Fibroblast of skin of left biceps (primary cell): ENCODE measurements around the gene ZNF512B.

Source experiments
- DNase-seq, 2 experiments: peaks; one replicate each; pipeline ENCODE4 v3.0.0-alpha.2; 2013; ENCODE audit warnings: low read depth in 2 of 2

ZNF512B gene

DNA sequence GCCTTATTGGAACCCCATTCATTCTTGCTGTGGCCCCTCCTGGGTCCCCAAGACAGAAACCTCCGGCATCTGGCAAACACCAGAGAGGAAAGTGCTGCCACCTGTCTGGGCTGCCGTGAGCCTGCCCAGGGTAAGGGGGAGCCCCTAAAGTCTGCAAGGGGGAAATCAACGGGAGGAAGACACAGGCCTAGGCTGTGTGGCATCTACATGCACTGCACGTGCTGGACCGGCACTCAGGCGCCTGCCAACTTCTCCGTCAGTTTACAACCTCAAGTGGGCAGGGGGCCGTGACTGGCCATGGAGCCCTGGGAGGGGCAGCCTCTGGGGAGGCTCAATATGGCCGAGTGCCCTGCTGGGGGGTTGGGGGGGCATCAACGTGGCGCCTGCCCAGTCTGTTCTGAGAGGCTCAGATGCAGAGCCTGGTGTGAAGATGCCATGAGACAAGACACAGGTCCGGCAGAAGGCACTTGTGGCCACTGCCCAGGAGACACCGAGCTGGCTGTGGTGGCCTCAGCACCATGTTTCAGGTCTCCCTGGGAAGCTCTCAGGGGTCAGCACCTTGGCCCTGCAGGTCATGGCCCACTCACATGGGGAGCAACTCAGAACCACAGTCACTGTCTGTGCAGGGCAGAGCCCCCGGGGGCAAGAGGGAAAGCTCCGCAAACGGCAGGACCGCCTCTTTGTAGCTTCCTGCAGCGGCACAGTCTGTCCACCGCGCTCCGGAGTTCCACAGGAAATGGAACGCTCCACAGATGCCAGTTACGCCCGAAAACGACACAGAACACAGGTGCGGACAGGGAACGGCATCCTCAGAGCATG lies 21.9 kb downstream of the ZNF512B start:
- DNase-seq = no peak

DNA sequence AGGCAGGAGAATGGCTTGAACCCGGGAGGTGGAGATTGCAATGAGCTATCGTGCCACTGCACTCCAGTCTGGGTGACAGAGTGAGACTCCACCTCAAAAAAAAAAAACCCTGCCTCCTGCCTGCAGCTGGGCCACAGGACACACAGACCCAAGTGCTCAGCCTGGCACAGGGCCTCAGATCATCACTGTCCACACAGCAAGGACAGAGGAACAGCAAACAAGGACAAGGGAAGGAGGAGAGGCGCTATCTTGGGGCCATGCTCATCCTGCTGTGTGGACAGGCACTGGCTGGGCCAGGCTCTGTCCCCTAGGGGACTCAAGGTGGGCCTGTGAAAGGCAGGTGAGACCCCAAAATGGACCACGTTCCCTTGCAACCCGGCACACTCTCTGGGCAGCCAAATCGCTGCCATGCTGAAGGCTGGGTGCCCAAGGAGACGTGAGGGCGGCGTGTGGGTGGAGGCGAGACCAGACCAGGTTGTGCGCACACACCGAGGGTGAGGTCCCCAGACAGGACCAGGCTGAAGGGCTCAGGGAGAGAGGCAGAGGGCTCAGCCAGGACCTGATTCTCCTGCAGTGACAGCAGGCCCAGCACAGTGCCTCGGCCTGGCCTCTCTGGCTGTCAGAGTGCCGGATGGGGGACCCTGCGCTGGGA lies 22.6 kb downstream of the ZNF512B start:
- DNase-seq = no peak

DNA sequence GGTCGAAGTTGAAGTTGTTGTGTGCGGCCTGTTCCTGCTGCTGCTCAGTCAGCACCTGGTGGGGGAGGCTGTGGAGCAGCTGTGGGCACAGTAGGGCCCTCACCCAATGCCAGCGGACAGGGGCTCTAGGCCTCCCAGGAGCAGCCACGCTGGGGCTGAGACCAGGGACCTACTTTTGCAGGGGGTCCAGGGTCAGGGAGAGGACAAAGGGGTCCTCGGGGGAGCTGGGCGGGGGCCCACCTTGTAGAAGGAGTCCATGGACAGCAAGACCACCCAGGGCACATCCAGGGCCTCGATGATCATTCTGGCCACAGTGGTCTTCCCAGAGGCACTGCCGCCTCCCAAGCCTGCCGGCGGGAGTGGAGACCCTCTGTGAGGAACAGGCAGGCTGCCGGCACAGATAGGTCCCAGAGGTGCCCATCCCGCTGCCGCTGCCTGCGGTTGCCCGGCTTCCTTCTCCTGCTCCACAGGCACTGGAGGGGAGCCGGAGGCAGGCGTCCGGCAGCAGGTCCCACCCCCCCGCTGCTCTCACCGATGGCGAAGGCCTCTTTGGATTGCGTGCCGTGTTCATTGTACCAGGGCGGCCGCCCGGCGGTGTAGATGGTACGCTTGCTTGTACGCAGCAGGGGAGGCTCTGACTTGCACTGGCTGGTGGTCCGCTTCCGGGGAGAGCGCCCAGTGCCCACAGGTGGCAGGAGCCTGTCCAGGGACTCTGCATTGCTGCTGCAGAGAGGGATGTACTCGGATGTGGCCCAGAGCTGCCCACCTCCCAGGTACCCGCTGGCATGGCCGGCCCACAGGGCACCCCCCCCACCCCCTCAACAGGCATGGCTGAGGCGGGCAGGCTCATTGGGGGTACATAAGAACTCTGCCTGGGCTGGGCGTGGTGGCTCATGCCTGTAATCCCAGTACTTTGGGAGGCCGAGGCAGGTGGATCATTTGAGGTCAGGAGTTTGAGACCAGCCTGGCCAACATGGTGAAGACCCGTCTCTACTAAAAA lies 23.5 kb downstream of the ZNF512B start:
- no peak for DNase-seq

DNA sequence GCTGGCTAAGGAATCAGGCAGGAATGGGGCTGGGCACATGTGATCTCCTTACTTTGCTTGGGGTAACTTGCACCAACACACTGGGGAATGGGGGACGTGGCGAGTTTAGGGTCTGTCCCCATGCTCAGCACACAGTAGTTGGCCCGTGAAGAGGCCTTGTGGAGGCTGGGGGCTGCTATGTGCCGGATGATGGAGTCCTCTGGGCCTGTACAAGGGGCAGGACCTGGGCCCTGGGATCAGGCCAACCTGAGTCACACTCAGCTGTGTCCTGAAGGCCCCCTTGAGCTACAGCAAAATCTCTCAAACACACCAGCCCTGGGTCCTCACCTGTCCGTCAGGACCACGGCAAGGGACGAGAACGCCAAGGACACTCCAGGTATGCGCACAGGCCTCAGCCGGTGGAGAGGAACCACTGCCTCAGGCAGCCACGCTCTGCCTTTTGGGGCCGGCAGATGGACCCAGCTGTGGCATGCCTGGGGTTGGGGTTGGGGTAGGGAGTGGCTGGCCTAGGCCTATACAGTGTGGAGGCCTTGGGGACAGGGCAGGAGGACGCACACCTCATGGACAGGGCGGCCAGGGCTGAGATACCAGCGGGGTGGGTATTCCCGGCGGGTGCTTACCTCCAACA lies 24.6 kb downstream of the ZNF512B start:
- no peak for DNase-seq

DNA sequence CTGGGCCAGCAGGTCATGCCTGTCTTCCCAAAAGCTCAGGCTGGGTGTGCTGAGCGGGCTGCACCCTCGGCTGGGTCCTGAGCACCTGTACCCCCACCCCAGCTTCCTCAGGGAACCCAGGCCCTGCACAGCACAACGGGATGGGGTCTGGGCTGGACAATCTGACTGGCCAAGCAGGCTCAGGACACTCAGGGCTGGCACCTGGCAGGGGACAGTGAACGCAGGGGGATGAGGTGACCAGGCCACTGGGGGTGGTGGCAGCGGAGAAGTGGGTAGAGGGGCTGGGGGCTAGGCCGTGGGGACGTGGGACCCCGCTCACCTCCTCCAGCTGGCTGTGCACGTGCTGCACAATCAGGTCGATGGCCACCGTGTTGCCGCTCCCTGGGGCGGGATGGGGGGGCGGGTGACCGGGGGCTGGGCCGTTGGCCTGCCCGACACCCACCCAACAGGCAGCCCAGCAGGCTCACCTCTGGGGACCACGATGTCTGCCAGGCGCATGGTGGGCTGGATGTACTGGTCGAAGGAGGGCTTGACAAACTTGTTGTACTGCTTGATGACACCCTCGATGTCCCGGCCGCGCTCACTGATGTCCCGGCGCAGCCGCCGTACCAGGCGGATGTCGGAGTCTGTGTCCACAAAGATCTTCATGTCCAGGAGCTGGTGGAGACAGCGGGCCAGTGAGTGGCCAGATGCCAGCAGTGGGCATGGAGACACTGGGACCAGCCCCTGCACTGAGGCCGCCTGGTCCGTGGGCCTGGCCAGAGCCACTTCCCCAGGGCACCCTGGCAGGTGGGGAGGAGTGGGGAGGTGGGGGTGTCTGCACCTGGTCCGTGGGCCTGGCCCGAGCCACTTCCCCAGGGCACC lies 25.4 kb downstream of the ZNF512B start:
- no peak for DNase-seq

DNA sequence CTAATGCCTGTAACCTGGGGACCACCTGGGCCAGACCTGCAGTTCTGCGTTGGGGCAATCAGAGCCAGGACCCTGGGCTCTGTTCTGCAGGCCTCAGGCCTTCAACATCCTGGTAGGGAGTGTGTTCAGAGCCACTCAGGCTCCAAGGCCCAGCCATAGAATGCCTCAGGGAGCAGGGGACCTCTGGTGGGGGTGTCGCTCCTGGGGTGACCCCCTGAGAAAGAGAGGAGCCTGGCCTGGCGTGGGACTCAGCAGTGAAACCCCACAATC lies 26.0 kb downstream of the ZNF512B start:
- no peak for DNase-seq

GRCh38 chr20:63942969-63943807 lies 26.5 kb downstream of the ZNF512B start:
- DNase-seq = no peak

- no peak for DNase-seq
These were observed 27.3 kb downstream of the ZNF512B start for GRCh38 chr20:63942250-63942951.

DNA sequence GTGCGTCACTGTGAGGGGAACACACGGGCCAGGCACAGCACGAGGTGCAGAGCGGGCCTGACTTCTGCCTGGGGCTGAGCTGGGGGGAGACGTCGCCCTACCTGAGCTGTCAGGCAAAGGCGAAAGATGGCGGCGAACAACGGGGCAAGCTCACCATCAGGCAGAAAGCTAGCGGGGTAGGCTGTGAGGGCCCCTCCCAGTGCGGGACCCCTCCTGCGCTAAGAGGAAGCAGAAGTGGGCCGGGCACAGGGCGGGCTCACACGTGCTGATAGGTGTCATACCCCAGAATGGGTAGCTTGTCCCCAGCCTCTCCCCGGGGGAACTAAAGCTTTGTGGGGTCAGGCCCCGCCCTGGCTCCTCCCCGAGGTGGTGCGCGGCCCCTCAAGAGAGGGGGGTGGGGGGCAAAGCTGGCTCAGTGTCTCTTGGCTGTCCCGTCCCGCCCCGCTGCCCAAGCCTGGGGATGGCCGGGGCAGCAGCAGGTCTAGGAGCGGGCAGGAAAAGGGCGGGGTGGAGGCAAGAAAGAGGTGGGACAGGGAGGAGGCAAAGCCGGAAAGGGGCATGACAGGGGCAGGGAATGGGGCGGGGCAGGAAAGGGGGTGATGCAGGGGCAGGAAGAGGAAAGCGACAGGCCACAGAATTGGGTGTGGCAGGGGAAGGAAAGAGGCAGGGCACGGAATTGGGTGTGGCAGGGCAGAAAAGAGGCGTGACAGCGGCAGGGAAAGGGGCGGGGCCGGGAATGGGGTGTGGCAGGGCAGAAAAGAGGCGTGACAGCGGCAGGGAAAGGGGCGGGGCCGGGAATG lies 28.2 kb downstream of the ZNF512B start:
- no peak for DNase-seq

GRCh38 chr20:63940472-63941266 lies 29.1 kb downstream of the ZNF512B start:
- no peak for DNase-seq

GRCh38 chr20:63940071-63940471 lies 29.7 kb downstream of the ZNF512B start:
- no peak for DNase-seq

GRCh38 chr20:63939061-63939935 lies 30.4 kb downstream of the ZNF512B start:
- no peak for DNase-seq

DNA sequence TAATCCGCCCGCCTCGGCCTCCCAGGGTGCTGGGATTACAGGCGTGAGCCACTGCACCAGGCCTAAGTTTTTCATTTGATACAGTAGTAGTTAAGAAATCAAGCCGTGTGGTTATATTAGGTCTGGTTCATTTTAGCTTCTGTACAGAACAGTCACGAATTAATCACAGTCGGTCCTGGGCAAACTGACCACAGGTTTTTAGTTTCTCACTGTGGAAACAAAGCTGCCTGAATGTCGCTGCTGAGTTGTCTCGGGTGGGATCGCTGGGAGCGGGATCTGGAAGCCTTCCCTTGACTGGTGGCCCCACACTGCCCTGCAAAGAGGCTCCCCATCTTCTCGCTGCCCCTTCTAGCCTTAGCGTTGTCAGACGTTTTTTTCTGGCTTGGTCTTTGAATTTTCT lies 32.1 kb downstream of the ZNF512B start:
- no peak for DNase-seq

GRCh38 chr20:63935447-63935846 lies 34.3 kb downstream of the ZNF512B start:
- no peak for DNase-seq

DNA sequence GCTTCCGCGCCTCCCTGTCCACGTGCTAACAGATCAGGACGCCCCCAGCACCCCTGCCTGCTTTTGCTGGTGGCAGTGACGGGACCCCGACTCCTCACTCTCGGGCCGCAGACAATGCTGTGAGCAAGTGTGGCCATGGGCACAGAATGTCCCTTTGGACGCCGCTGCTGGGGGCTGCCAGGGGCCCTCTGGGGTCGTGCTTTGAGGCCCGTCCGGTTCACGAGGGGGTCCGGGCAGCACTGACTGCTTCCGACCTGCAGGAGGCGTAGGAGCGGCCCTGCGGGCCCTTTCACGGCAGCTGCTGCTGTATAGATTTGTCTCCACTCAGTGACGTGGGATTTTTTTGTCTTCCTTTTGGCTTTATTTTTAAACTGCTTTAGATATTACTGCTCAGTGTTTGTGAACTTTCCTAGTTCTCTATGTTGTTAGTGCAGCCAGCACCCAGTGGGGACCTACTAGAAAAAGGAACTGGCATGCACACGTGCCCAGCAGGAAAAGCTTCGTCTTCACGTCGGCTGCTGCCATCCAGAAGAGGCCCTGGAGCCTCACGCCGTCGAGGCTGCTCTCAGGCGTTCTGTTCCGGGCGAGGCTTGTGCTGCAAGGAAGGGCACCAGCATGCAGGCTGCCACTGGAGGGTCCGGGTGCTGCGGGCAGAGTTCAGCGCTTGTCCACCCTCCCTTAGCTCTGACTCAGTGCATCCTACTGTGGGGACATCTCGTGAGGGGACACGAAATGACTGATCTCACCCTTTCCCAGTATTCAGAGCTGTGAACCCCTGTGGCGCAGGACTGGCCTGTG lies 35.3 kb downstream of the ZNF512B start:
- DNase-seq = no peak

GRCh38 chr20:63933646-63934045 lies 36.1 kb downstream of the ZNF512B start:
- DNase-seq = no peak
